Duodenal mucosa (tissue), 2 donors: ENCODE results near the gene ZNF511.

ENCODE experiments used
- H3K27ac ChIP-seq: one replicate; pipeline ENCODE4 v1.7.0; 2013; ENCODE audit warnings: low read depth, low read length
- H3K27me3 ChIP-seq, 2 donors: one replicate each; pipeline ENCODE4 v1.7.0; 2013; ENCODE audit warnings: low read length in 2 of 2, control low read depth in 1 of 2; ENCODE audit not compliant: insufficient read depth in 2 of 2, control insufficient read depth in 1 of 2
- H3K36me3 ChIP-seq, 2 donors: one replicate each; pipeline ENCODE4 v1.7.0; 2013; ENCODE audit warnings: low read length in 2 of 2, control low read depth in 1 of 2; ENCODE audit not compliant: insufficient read depth in 2 of 2, control insufficient read depth in 1 of 2
- H3K4me1 ChIP-seq, 2 donors: one replicate each; pipeline ENCODE4 v1.7.0; 2013; ENCODE audit warnings: low read length in 2 of 2, control low read depth in 1 of 2; ENCODE audit not compliant: insufficient read depth in 2 of 2, control insufficient read depth in 1 of 2
- H3K4me3 ChIP-seq, 2 donors: one replicate each; pipeline ENCODE4 v1.7.0; 2013; ENCODE audit warnings: low read length in 2 of 2, low read depth in 1 of 2
- H3K9ac ChIP-seq, 2 donors: one replicate each; pipeline ENCODE4 v1.7.0; 2013; ENCODE audit warnings: low read length in 2 of 2, low read depth in 1 of 2
- H3K9me3 ChIP-seq, 2 donors: one replicate each; pipeline ENCODE4 v1.7.0; 2013; ENCODE audit warnings: low read length in 2 of 2, control low read depth in 1 of 2; ENCODE audit not compliant: control insufficient read depth in 1 of 2

ZNF511 gene

GRCh38 chr10:133358162-133358924 is 49.6 kb downstream of the ZNF511 start:
- Histone ChIP-seq H3K9ac (peak overlapping the region in 1 of 2 donors; percentile 12), H3K36me3 (peaks cover 13 to 25% of the 10 kb centered on the region in 2 donors), H3K27me3 (no peaks in the 10 kb centered on the region), H3K4me3 (no peak overlapping the region), H3K4me1 (peaks cover 37 to 39% of the 10 kb centered on the region in 2 donors), H3K9me3 (no peaks in the 10 kb centered on the region), H3K27ac (peak overlapping the region; percentile 42)

GRCh38 chr10:133358925-133359310 is 50.2 kb downstream of the ZNF511 start:
- peaks cover 37 to 39% of the 10 kb centered on the region in 2 donors for H3K4me1 ChIP-seq
- H3K36me3 ChIP-seq = peaks cover 13 to 28% of the 10 kb centered on the region in 2 donors
- H3K4me3 ChIP-seq = no peak overlapping the region
- no peak overlapping the region for H3K9ac ChIP-seq
- no peaks in the 10 kb centered on the region for H3K9me3 ChIP-seq
- H3K27ac ChIP-seq = peak overlapping the region; percentile 42
- no peaks in the 10 kb centered on the region for H3K27me3 ChIP-seq

- Histone ChIP-seq H3K9ac (no peak overlapping the region), H3K4me1 (peaks cover 39 to 43% of the 10 kb centered on the region in 2 donors), H3K27ac (no peak overlapping the region), H3K9me3 (no peaks in the 10 kb centered on the region), H3K36me3 (peaks cover 13 to 30% of the 10 kb centered on the region in 2 donors), H3K4me3 (no peak overlapping the region), H3K27me3 (no peaks in the 10 kb centered on the region)
Measured at GRCh38 chr10:133359554-133359971, 50.8 kb downstream of the ZNF511 start.

- Histone ChIP-seq H3K27me3 (no peaks in the 10 kb centered on the region), H3K9ac (peak overlapping the region in 1 of 2 donors; percentile 2), H3K4me1 (peaks cover 42 to 48% of the 10 kb centered on the region in 2 donors), H3K27ac (no peak overlapping the region), H3K9me3 (no peaks in the 10 kb centered on the region), H3K4me3 (peak overlapping the region; percentile 19 to 38), H3K36me3 (peaks cover 13 to 35% of the 10 kb centered on the region in 2 donors)
Measured at GRCh38 chr10:133359972-133360610, 51.4 kb downstream of the ZNF511 start.

GRCh38 chr10:133361227-133361626 is 52.5 kb downstream of the ZNF511 start:
- Histone ChIP-seq H3K4me1 (peaks cover 46 to 56% of the 10 kb centered on the region in 2 donors), H3K36me3 (peaks cover 21 to 42% of the 10 kb centered on the region in 2 donors), H3K27ac (no peak overlapping the region), H3K27me3 (no peaks in the 10 kb centered on the region), H3K9ac (no peak overlapping the region), H3K9me3 (no peaks in the 10 kb centered on the region), H3K4me3 (no peak overlapping the region)

GRCh38 chr10:133361773-133362441 is 53.2 kb downstream of the ZNF511 start:
- Histone ChIP-seq H3K9me3 (no peaks in the 10 kb centered on the region), H3K9ac (no peak overlapping the region), H3K4me1 (peaks cover 42 to 51% of the 10 kb centered on the region in 2 donors), H3K4me3 (no peak overlapping the region), H3K27ac (no peak overlapping the region), H3K27me3 (no peaks in the 10 kb centered on the region), H3K36me3 (peaks cover 28 to 48% of the 10 kb centered on the region in 2 donors)
